Fibroblast of pulmonary artery (primary cell): Measurements from ENCODE around the gene CTTNBP2.

Source experiments
- DNase-seq: peaks from one replicate; pipeline ENCODE4 v3.0.0-alpha.2; 2010; ENCODE audit warnings: low read depth
- H3K4me3 ChIP-seq: replicated peaks from 2 replicates; pipeline ENCODE4 v1.5.1; 2011; ENCODE audit warnings: low read depth, mild to moderate bottlenecking, control low read depth, low read length, moderate library complexity
- TF ChIP-seq, protein P1 (sequence below): IDR thresholded peaks from 2 replicates; pipeline ENCODE4 v1.5.1; 2011; ENCODE audit warnings: mild to moderate bottlenecking, control low read depth, low read length, inconsistent platforms; ENCODE audit errors: missing control alignments

CTTNBP2 gene

DNA sequence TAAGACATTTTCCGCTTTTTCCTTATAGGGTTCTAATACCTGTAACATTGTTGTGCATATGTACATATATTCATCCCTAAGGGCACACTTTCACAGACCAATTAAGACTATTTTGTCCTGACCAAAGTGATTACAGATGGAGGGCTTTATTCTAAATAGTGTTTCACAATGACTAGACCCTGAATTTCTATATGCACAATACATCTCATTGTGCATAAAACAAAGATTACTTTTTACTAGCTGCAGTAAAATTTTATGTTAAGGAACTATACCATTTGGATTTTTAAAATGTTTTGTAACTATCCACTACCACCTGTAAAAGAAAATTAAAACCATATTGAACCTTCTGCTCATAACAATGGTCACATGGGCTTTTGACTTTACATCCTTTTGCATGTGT lies 87.8 kb downstream of the CTTNBP2 start:
- no peak for DNase-seq
- no peak overlapping the region for H3K4me3 ChIP-seq
- TF ChIP-seq, protein P1, sequence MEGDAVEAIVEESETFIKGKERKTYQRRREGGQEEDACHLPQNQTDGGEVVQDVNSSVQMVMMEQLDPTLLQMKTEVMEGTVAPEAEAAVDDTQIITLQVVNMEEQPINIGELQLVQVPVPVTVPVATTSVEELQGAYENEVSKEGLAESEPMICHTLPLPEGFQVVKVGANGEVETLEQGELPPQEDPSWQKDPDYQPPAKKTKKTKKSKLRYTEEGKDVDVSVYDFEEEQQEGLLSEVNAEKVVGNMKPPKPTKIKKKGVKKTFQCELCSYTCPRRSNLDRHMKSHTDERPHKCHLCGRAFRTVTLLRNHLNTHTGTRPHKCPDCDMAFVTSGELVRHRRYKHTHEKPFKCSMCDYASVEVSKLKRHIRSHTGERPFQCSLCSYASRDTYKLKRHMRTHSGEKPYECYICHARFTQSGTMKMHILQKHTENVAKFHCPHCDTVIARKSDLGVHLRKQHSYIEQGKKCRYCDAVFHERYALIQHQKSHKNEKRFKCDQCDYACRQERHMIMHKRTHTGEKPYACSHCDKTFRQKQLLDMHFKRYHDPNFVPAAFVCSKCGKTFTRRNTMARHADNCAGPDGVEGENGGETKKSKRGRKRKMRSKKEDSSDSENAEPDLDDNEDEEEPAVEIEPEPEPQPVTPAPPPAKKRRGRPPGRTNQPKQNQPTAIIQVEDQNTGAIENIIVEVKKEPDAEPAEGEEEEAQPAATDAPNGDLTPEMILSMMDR: no peak

DNA sequence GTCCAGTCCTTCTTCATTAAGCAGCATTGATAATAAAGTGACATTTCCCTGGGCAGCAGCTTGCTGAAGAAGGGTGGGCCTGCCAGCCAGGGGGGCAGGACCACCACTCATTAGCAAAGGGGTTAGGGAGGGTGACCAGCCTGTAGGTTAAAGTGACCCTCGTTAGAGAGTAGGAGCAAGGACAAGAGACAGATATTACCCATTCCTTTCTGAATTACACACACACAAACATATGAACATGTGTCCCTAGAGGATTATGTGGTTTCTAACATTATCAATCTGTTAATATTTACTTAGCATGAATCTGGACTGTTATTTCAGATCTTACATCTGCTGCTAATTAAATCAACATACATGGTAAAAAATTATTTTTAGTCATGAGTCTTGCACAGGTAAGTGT lies 88.9 kb downstream of the CTTNBP2 start:
- TF ChIP-seq, protein P1: no peak
- no peak overlapping the region for H3K4me3 ChIP-seq
- DNase-seq: no peak

DNA sequence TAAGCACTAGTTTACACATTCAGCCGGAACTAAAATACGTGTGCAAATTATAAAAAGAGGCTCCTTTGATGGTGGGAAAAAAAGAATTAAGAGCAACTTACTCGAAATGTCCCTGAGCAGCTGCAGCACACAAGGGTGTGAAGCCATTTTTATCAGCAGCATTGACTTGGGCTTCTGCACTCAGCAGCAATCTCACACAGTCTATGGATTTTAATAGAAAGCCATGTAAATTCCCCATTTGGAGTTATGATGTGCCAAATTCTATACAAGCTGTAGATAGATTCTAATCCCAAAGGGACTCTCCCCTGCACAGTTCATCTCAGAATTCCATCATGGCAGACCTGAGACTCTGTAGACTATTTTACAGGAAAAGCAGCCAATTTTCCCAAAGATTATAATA lies 90.5 kb downstream of the CTTNBP2 start:
- DNase-seq: no peak
- H3K4me3 ChIP-seq: no peak overlapping the region
- TF ChIP-seq, protein P1: no peak

DNA sequence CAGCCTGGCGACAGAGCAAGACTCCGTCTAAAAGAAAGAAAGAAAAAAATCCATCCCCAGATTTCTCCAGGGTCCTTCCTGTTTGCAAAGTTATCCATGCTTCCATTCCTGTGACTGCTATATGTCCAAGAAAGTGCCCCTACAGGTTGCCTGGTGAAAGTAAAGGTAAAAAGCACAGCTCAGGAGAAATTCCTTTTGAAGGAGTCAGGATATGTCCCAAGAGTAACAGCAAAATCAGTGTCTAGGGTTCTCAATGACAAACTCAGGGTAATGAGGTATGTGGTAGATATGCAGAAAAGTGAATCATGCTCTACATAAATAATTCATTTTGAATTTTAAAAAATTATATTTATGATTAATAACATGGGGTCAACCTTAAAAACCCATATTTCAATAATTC lies 91.5 kb downstream of the CTTNBP2 start:
- no peak overlapping the region for H3K4me3 ChIP-seq
- TF ChIP-seq, protein P1: no peak
- DNase-seq: no peak

DNA sequence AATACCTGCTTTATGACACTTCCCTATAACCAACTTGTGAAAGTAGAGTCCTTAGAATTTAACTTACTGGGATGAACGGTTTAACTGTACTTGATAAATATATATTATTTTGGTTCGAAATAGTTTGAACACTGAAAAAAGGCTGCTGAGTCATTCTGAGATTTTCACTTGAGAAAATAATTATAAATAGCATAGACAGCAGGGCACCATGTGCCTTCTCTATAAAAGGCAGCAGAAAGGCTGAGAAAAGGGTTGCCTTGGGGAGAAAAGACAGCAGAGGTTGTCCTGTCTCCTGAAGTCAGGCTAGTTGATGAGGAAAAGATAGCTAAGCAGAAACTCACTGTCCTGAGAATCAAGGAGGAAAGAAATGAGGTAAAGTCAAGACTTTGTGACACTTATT lies 92.4 kb downstream of the CTTNBP2 start:
- TF ChIP-seq, protein P1: no peak
- peak; percentile 4 for DNase-seq
- H3K4me3 ChIP-seq: no peak overlapping the region

DNA sequence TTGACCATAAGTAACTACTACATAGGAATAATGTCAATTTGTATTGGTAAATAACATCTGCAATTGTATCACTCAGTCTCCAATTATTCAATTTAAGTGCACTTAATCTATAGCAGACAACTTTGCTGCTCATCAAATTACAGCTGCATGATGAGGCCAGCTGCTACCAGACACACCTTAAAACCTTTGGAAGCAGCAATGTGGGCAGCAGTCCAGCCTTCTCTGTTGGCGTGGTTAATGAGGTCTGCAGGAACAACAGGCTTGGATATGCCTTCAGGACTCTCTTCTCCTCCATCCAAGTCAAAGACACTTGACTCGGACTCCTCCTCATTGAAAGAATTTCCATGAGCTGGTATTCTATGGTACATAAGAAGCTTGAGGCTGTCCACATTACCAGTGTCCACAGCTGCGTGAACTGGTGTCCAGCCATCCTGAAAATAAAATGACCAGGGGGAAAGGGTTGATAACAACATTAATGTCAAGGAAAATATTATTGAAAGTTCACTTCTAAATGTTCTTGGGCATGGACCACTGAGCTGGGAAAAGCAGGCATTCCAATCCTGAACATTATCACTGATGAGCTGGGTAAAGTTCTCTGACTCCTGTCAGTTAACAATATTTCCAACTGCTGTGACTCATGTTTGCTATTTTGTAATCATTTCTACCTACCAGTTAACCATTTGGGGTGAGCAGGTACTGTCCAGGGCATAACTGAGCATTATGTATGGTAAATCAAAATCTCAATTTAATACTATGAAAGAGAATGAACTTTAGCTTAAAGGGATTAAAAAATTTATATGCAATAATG lies 95.7 kb downstream of the CTTNBP2 start:
- TF ChIP-seq, protein P1: no peak
- H3K4me3 ChIP-seq: no peak overlapping the region
- DNase-seq: no peak

DNA sequence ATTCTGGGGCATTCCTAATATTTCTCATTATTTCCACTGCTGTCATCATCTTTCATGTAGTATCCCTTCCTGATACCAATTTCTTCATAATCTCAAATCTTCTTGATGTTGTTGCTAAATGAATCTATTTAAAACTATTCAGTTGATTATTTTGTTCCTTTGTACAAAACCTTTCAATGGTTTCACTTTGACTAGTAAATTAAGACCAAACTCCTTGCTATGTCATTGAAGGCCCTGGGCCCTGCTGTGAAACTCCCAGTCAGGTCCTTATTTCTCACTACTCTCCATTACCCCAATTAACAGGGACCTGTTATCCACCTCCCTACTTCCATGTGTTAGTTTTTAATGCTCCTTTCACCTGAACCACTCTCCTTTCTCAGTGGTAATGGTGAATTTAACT lies 97.0 kb downstream of the CTTNBP2 start:
- TF ChIP-seq, protein P1: no peak
- no peak for DNase-seq
- no peak overlapping the region for H3K4me3 ChIP-seq
